GM23338 (cell line): ENCODE results near the gene CAMKK2. TPM values are rescaled to one million over a fixed set of nuclear protein-coding genes. Genes with fewer than 3 reads are reported as not detected.

Experiments used
- ATAC-seq: fragments of 200-7000 bp; cut with Tn5 transposase; 3 replicates; pipeline ENCODE4 v1.9.1; 2020
- DNase-seq: peaks from one replicate; pipeline ENCODE4 v3.0.0-alpha.2; 2015; ENCODE audit warnings: low spot score
- H2AFZ ChIP-seq: fragments of 200-600 bp; sonication (generic); 2 replicates; pipeline ENCODE4 v1.8.0; 2016; ENCODE audit warnings: antibody characterized with exemption, mild to moderate bottlenecking, moderate library complexity
- H3F3A ChIP-seq: fragments of 200-600 bp; sonication (generic); replicated peaks from 2 replicates; pipeline ENCODE4 v1.8.0; 2017; ENCODE audit warnings: antibody characterized with exemption, mixed run types, low read depth
- H3K27ac ChIP-seq: fragments of 200-600 bp; sonication (generic); 2 replicates; pipeline ENCODE4 v1.6.1; 2016; ENCODE audit warnings: low read depth
- H3K27me3 ChIP-seq: fragments of 200-600 bp; sonication (generic); 2 replicates; pipeline ENCODE4 v1.8.0; 2016; ENCODE audit warnings: mild to moderate bottlenecking, mixed run types, moderate library complexity; ENCODE audit not compliant: insufficient read depth
- H3K36me3 ChIP-seq: fragments of 200-600 bp; sonication (generic); 2 replicates; pipeline ENCODE4 v1.8.0; 2016; ENCODE audit warnings: mild to moderate bottlenecking; ENCODE audit not compliant: insufficient read depth
- H3K4me1 ChIP-seq: fragments of 200-600 bp; sonication (generic); 2 replicates; pipeline ENCODE4 v1.8.0; 2016; ENCODE audit warnings: mild to moderate bottlenecking, moderate library complexity; ENCODE audit not compliant: insufficient read depth
- H3K4me2 ChIP-seq: fragments of 200-600 bp; sonication (generic); 2 replicates; pipeline ENCODE4 v1.7.1; 2017; ENCODE audit warnings: mixed run types
- H3K4me3 ChIP-seq: fragments of 200-600 bp; sonication (generic); 2 replicates; pipeline ENCODE4 v1.6.1; 2016; ENCODE audit warnings: mixed run types
- H3K79me2 ChIP-seq: fragments of 200-600 bp; sonication (generic); replicated peaks from 2 replicates; pipeline ENCODE4 v1.8.0; 2017; ENCODE audit warnings: mild to moderate bottlenecking; ENCODE audit not compliant: insufficient read depth
- H3K9me2 ChIP-seq: fragments of 200-600 bp; sonication (generic); 2 replicates; pipeline ENCODE4 v1.8.0; 2017; ENCODE audit not compliant: insufficient read depth
- H4K20me1 ChIP-seq: fragments of 200-600 bp; sonication (generic); replicated peaks from 2 replicates; pipeline ENCODE4 v1.8.0; 2017; ENCODE audit warnings: mild to moderate bottlenecking; ENCODE audit not compliant: insufficient read depth
- H3K27ac Mint-ChIP-seq: 2 replicates; pipeline ENCODE4 v1.8.0; 2020; ENCODE audit warnings: inconsistent platforms, mild to moderate bottlenecking, moderate library complexity, mixed read lengths
- H3K27me3 Mint-ChIP-seq: 3 replicates; pipeline ENCODE4 v1.8.0; 2022; ENCODE audit warnings: low read depth, mild to moderate bottlenecking, moderate library complexity, mixed read lengths, inconsistent platforms; ENCODE audit not compliant: insufficient read depth, poor library complexity
- H3K36me3 Mint-ChIP-seq: 3 replicates; pipeline ENCODE4 v1.8.0; 2021; ENCODE audit warnings: low read depth, mild to moderate bottlenecking, inconsistent platforms, moderate library complexity, mixed read lengths
- H3K4me1 Mint-ChIP-seq: 3 replicates; pipeline ENCODE4 v1.8.0; 2020; ENCODE audit warnings: mild to moderate bottlenecking, inconsistent platforms, mixed read lengths
- H3K4me3 Mint-ChIP-seq: 3 replicates; pipeline ENCODE4 v1.8.0; 2021; ENCODE audit warnings: moderate library complexity, mild to moderate bottlenecking, inconsistent platforms, mixed read lengths
- H3K9me3 Mint-ChIP-seq: 3 replicates; pipeline ENCODE4 v1.8.0; 2020; ENCODE audit warnings: moderate library complexity, mild to moderate bottlenecking, inconsistent platforms, mixed read lengths
- CREB1 ChIP-seq: fragments of 250-450 bp; sonication (Bioruptor Pico); IDR thresholded peaks from 2 replicates; pipeline ENCODE4 v1.5.0; 2020; ENCODE audit warnings: low read depth, mild to moderate bottlenecking, moderate library complexity
- CTCF ChIP-seq, 2 experiments: fragments of 200-600 bp in 1 of 2; sonication (generic) in 1 of 2; conservative IDR thresholded peaks; 2 replicates each; pipeline versions ENCODE4 v1.5.1 to v1.6.1; 2016 to 2017; ENCODE audit warnings: antibody characterized with exemption in 2 of 2, low read depth in 2 of 2, mild to moderate bottlenecking in 2 of 2, moderate library complexity in 1 of 2
- ETS1 ChIP-seq: IDR thresholded peaks from 2 replicates; pipeline ENCODE4 v1.6.1; 2016; ENCODE audit warnings: antibody characterized with exemption
- NANOG ChIP-seq: IDR thresholded peaks from 2 replicates; pipeline ENCODE4 v1.6.1; 2016; ENCODE audit warnings: antibody characterized with exemption, borderline replicate concordance
- REST ChIP-seq: IDR thresholded peaks from one replicate; pipeline ENCODE4 v1.6.1; 2018; ENCODE audit warnings: antibody characterized with exemption; ENCODE audit not compliant: unreplicated experiment
- ZNF331 ChIP-seq: fragments of 250-450 bp; sonication (Bioruptor Pico); IDR thresholded peaks from 2 replicates; pipeline ENCODE4 v1.5.0; 2020; ENCODE audit warnings: low read depth, mild to moderate bottlenecking, moderate library complexity
- polyA plus RNA-seq: library from polyadenylated mRNA; unstranded; fragments of >200 nt; fragmentation: Nextera tagmentation; extraction: Ambion mirVana; gene quantifications from 2 replicates; pipeline ENCODE4 v1.2.1, GENCODE V29; 2016
- total RNA-seq: library from RNA; depleted of rRNA; stranded (reverse); fragments of >200 nt; shearing (Covaris generic); gene quantifications from 2 replicates; pipeline ENCODE4 v1.2.3, GENCODE V29; 2014

The CAMKK2 gene
- total and polyA plus RNA-seq, 2 experiments from 2014 or later: 10.3 to 26.4 TPM

- Histone ChIP-seq H3K4me1 (no peaks in the 10 kb centered on the region), H3F3A (no peaks in the 10 kb centered on the region), H3K27me3 (no peaks in the 10 kb centered on the region), H3K79me2 (no peaks in the 10 kb centered on the region), H3K27ac (no peak overlapping the region), H3K36me3 (no peaks in the 10 kb centered on the region), H4K20me1 (no peaks in the 10 kb centered on the region), H3K4me3 (no peak overlapping the region), H3K4me2 (no peak overlapping the region), H3K9me2 (no peaks in the 10 kb centered on the region), H2AFZ (peak overlapping the region; percentile 56; the same call in 1 of the 2 replicates)
- Mint-ChIP-seq H3K4me1 (no peaks in the 10 kb centered on the region), H3K27ac (no peak overlapping the region), H3K27me3 (peaks cover 2% of the 10 kb centered on the region), H3K9me3 (no peaks in the 10 kb centered on the region), H3K4me3 (no peak overlapping the region), H3K36me3 (no peaks in the 10 kb centered on the region; the same call in 2 of the 3 replicates)
- DNase-seq (no peak), ATAC-seq (no peak)
- TF ChIP-seq REST (no peak), CTCF (conservative IDR thresholded peaks at IDR 0.05; ENCODE audit: low read depth in 2 of 2) (no peak), NANOG (no peak)
Observed at GRCh38 chr12:121189131-121189530, 107.4 kb downstream of the CAMKK2 start.

- Mint-ChIP-seq H3K4me3 (no peak overlapping the region), H3K27ac (no peak overlapping the region), H3K4me1 (no peaks in the 10 kb centered on the region), H3K27me3 (peaks cover 5% of the 10 kb centered on the region), H3K36me3 (no peaks in the 10 kb centered on the region; the same call in 2 of the 3 replicates), H3K9me3 (no peaks in the 10 kb centered on the region)
- Histone ChIP-seq H3K9me2 (no peaks in the 10 kb centered on the region), H3K27me3 (no peaks in the 10 kb centered on the region), H2AFZ (no peak overlapping the region), H4K20me1 (no peaks in the 10 kb centered on the region), H3K79me2 (no peaks in the 10 kb centered on the region), H3F3A (no peaks in the 10 kb centered on the region), H3K4me2 (no peak overlapping the region), H3K36me3 (no peaks in the 10 kb centered on the region), H3K27ac (no peak overlapping the region), H3K4me3 (no peak overlapping the region), H3K4me1 (no peaks in the 10 kb centered on the region)
- no peak for DNase-seq
- ATAC-seq: no peak
- TF ChIP-seq ZNF331: no peak
- TF ChIP-seq NANOG: no peak
- no peak for TF ChIP-seq CREB1
- TF ChIP-seq REST: no peak
- TF ChIP-seq ETS1: no peak
- no peak for TF ChIP-seq CTCF (conservative IDR thresholded peaks at IDR 0.05; ENCODE audit: low read depth in 2 of 2)
Observed at GRCh38 chr12:121188227-121188626, 108.3 kb downstream of the CAMKK2 start.
